HEK293 (cell line): ENCODE measurements around the gene CHERP.

Experiments
- IKZF3 ChIP-seq: fragments of 450-650 bp; IDR thresholded peaks from 2 replicates; pipeline ENCODE4 v1.5.0; 2018; ENCODE audit warnings: missing biosample characterization, mild to moderate bottlenecking, missing genetic modification characterization, moderate library complexity
- ZNF354C ChIP-seq: fragments of 450-650 bp; formaldehyde crosslinking; IDR thresholded peaks from 2 replicates; pipeline ENCODE4 v1.5.1; 2016; ENCODE audit warnings: missing biosample characterization, missing genetic modification characterization, low read depth, borderline replicate concordance
- TF ChIP-seq, protein P1 (sequence below): fragments of 450-650 bp; formaldehyde crosslinking; IDR thresholded peaks from 2 replicates; pipeline ENCODE4 v1.5.1; 2016; ENCODE audit warnings: missing biosample characterization, missing genetic modification characterization

DNA sequence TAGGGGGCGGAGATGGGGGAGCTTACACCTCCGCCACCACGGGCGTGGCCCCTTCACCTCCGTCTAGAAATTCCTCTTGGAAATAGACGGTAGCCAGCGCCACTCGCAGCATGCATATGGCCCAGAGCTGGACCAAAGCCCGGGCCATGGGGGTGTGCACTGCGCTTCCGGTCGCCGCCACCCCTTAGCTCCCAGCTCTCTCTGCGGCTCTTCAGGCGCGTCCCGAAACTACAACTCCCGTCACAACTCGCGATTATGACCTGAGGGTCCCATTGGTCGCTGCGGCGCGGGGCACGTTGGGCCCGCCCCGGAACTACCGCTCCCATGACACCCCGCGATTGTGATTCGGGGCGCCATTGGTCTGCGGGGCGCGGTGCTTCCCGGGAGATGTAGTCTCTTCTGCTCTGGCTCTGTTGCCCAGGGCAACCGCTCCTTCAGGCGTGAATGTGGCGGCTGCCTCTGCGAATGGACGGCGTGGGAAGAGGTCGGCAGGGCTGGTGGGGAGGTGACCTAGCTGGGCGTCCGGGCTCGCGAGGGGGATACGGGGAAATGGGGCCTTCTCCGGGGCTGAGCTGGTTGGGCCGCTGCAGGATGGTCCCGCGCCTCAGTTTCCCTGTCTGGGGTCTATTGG lies 46.1 kb downstream of the CHERP start, which contains the start of the genes C19orf44 and CALR3:
- no peak; the same call in 1 of the 2 replicates for TF ChIP-seq IKZF3 (tag by site-specific recombination)
- TF ChIP-seq, protein P1, sequence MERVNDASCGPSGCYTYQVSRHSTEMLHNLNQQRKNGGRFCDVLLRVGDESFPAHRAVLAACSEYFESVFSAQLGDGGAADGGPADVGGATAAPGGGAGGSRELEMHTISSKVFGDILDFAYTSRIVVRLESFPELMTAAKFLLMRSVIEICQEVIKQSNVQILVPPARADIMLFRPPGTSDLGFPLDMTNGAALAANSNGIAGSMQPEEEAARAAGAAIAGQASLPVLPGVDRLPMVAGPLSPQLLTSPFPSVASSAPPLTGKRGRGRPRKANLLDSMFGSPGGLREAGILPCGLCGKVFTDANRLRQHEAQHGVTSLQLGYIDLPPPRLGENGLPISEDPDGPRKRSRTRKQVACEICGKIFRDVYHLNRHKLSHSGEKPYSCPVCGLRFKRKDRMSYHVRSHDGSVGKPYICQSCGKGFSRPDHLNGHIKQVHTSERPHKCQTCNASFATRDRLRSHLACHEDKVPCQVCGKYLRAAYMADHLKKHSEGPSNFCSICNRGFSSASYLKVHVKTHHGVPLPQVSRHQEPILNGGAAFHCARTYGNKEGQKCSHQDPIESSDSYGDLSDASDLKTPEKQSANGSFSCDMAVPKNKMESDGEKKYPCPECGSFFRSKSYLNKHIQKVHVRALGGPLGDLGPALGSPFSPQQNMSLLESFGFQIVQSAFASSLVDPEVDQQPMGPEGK (tag by site-specific recombination), result peak; percentile 95
- no peak for TF ChIP-seq ZNF354C (tag by site-specific recombination)
